WTC11 (cell line): ENCODE data around the gene ZNF775. TPM values are rescaled to one million over a fixed set of nuclear protein-coding genes. Genes with fewer than 3 reads are reported as not detected.

ENCODE experiments used
- ATAC-seq: fragments of 200-7000 bp; cut with Tn5 transposase; 2 replicates; pipeline ENCODE4 v1.10.0; 2021; ENCODE audit warnings: mild to moderate bottlenecking, moderate library complexity
- CTCF ChIA-PET: fragments of 300-600 bp; sonication (Branson Sonifier 250); formaldehyde crosslinking; loops from one replicate; lab custom pipeline; 2021; ENCODE audit warnings: antibody characterized with exemption; lab: Charles Lee
- POLR2A ChIA-PET: fragments of 350-600 bp; sonication (Branson Sonifier 250); formaldehyde crosslinking; loops from one replicate; lab custom pipeline; 2021; ENCODE audit warnings: antibody characterized with exemption; lab: Charles Lee
- DNase-seq: peaks from one replicate; pipeline ENCODE4 v3.0.0; 2021; ENCODE audit warnings: low spot score
- H3K27ac Mint-ChIP-seq: 2 replicates; pipeline ENCODE4 v1.8.0; 2021; ENCODE audit warnings: mixed read lengths
- H3K27me3 Mint-ChIP-seq: 2 replicates; pipeline ENCODE4 v1.8.0; 2021; ENCODE audit warnings: low read depth, mild to moderate bottlenecking, moderate library complexity, mixed read lengths
- H3K36me3 Mint-ChIP-seq: 2 replicates; pipeline ENCODE4 v1.8.0; 2021; ENCODE audit warnings: mixed read lengths
- H3K4me1 Mint-ChIP-seq: 2 replicates; pipeline ENCODE4 v1.8.0; 2022; ENCODE audit warnings: mixed read lengths
- H3K4me3 Mint-ChIP-seq: 2 replicates; pipeline ENCODE4 v1.8.0; 2021; ENCODE audit warnings: mild to moderate bottlenecking, moderate library complexity, mixed read lengths
- H3K9me3 Mint-ChIP-seq: 2 replicates; pipeline ENCODE4 v1.8.0; 2021; ENCODE audit warnings: mixed read lengths
- ATF3 ChIP-seq: sonication (generic); formaldehyde crosslinking; conservative IDR thresholded peaks from 2 replicates; pipeline ENCODE4 v1.8.1; 2022; ENCODE audit warnings: mild to moderate bottlenecking, missing genetic modification reagents
- CBFB ChIP-seq: sonication (generic); formaldehyde crosslinking; IDR thresholded peaks from 2 replicates; pipeline ENCODE4 v1.8.1; 2022; ENCODE audit warnings: mild to moderate bottlenecking, low read depth, missing genetic modification reagents
- ELF4 ChIP-seq: sonication (generic); formaldehyde crosslinking; IDR thresholded peaks from 2 replicates; pipeline ENCODE4 v1.8.1; 2022; ENCODE audit warnings: low read depth, mild to moderate bottlenecking, moderate library complexity, missing genetic modification reagents
- EMX1 ChIP-seq: fragments of 250-450 bp; sonication (Bioruptor Pico); IDR thresholded peaks from 2 replicates; pipeline ENCODE4 v1.8.0; 2021; ENCODE audit warnings: mild to moderate bottlenecking
- ESRRA ChIP-seq: sonication (generic); formaldehyde crosslinking; IDR thresholded peaks from 2 replicates; pipeline ENCODE4 v1.8.1; 2022; ENCODE audit warnings: mild to moderate bottlenecking, missing genetic modification reagents, borderline replicate concordance
- FOXP1 ChIP-seq: sonication (generic); formaldehyde crosslinking; IDR thresholded peaks from 2 replicates; pipeline ENCODE4 v1.8.0; 2022; ENCODE audit warnings: missing genetic modification reagents, mild to moderate bottlenecking, moderate library complexity, borderline replicate concordance
- GRHL2 ChIP-seq: fragments of 250-450 bp; sonication (Bioruptor Pico); IDR thresholded peaks from 2 replicates; pipeline ENCODE4 v1.8.0; 2022; ENCODE audit warnings: mild to moderate bottlenecking, moderate library complexity; ENCODE audit not compliant: insufficient replicate concordance, severe bottlenecking
- IRF2 ChIP-seq: sonication (generic); formaldehyde crosslinking; IDR thresholded peaks from 2 replicates; pipeline ENCODE4 v1.8.0; 2022; ENCODE audit warnings: low read depth, missing genetic modification reagents, borderline replicate concordance
- NFYB ChIP-seq: sonication (generic); formaldehyde crosslinking; conservative IDR thresholded peaks from 2 replicates; pipeline ENCODE4 v1.8.0; 2022; ENCODE audit warnings: low read depth, missing genetic modification reagents
- OVOL2 ChIP-seq: fragments of 250-450 bp; sonication (Bioruptor Pico); IDR thresholded peaks from 2 replicates; pipeline ENCODE4 v1.9.0; 2021; ENCODE audit warnings: mild to moderate bottlenecking, borderline replicate concordance
- PRRX2 ChIP-seq: fragments of 250-450 bp; sonication (Bioruptor Pico); IDR thresholded peaks from 2 replicates; pipeline ENCODE4 v1.8.0; 2021; ENCODE audit warnings: mild to moderate bottlenecking
- SMAD4 ChIP-seq: sonication (generic); formaldehyde crosslinking; IDR thresholded peaks from 2 replicates; pipeline ENCODE4 v1.8.0; 2022; ENCODE audit warnings: mild to moderate bottlenecking, missing genetic modification reagents
- SP1 ChIP-seq: sonication (generic); formaldehyde crosslinking; conservative IDR thresholded peaks from 2 replicates; pipeline ENCODE4 v1.8.1; 2022; ENCODE audit warnings: missing genetic modification reagents
- ZNF121 ChIP-seq: sonication (generic); formaldehyde crosslinking; IDR thresholded peaks from 2 replicates; pipeline ENCODE4 v1.8.0; 2023; ENCODE audit warnings: missing genetic modification reagents
- ZNF219 ChIP-seq: sonication (generic); formaldehyde crosslinking; IDR thresholded peaks from 2 replicates; pipeline ENCODE4 v1.8.0; 2023; ENCODE audit warnings: missing genetic modification reagents, mild to moderate bottlenecking, borderline replicate concordance
- ZNF317 ChIP-seq: sonication (generic); formaldehyde crosslinking; IDR thresholded peaks from 2 replicates; pipeline ENCODE4 v1.8.1; 2023; ENCODE audit warnings: low read depth, mild to moderate bottlenecking, moderate library complexity, missing genetic modification reagents, borderline replicate concordance
- total RNA-seq: library from RNA; stranded (reverse); gene quantifications from 3 replicates; pipeline ENCODE4 v1.2.3, GENCODE V29; 2021
- TF ChIP-seq, protein P1 (sequence below): fragments of 250-450 bp; sonication (Bioruptor Pico); IDR thresholded peaks from 2 replicates; pipeline ENCODE4 v1.9.0; 2021; ENCODE audit warnings: mild to moderate bottlenecking, borderline replicate concordance
- TF ChIP-seq, protein P2 (sequence below): sonication (generic); formaldehyde crosslinking; IDR thresholded peaks from 2 replicates; pipeline ENCODE4 v1.8.1; 2022; ENCODE audit warnings: missing genetic modification reagents, borderline replicate concordance
- TF ChIP-seq, protein P3 (sequence below): fragments of 250-450 bp; sonication (Bioruptor Pico); IDR thresholded peaks from 2 replicates; pipeline ENCODE4 v1.9.0; 2021; ENCODE audit warnings: mild to moderate bottlenecking
- TF ChIP-seq, protein P4 (sequence below): sonication (generic); formaldehyde crosslinking; IDR thresholded peaks from 2 replicates; pipeline ENCODE4 v1.8.1; 2023; ENCODE audit warnings: mild to moderate bottlenecking, missing genetic modification reagents

ZNF775 gene
- total RNA-seq, 1 experiment from 2014 or later: 25.4 TPM

GRCh38 chr7:150398965-150399320 is 19.8 kb downstream of the ZNF775 start:
- peak; percentile 5 for DNase-seq
- Mint-ChIP-seq H3K9me3 (no peaks in the 10 kb centered on the region), H3K4me3 (no peak overlapping the region), H3K27ac (peak overlapping the region; percentile 99), H3K27me3 (no peaks in the 10 kb centered on the region), H3K4me1 (peaks cover 83% of the 10 kb centered on the region), H3K36me3 (peaks cover 19% of the 10 kb centered on the region)
- ATAC-seq: no peak
- POLR2A ChIA-PET: interaction anchor here (0.6 to 1.4 kb wide), 2 partner anchors 12 to 15 kb away, joined by 3 read pairs; no protein-coding TSS in a partner anchor
- CTCF ChIA-PET: interaction anchor here (1.8 kb wide), 1 partner anchor 15 kb away, joined by 6 read pairs; no protein-coding TSS in a partner anchor
- TF ChIP-seq IRF2 (CRISPR knock-in tag) (no peak), SP1 (CRISPR knock-in tag) (no peak), ATF3 (CRISPR knock-in tag) (no peak), ESRRA (CRISPR knock-in tag) (no peak), SMAD4 (CRISPR knock-in tag) (no peak), ZNF317 (no peak), PRRX2 (CRISPR knock-in tag) (no peak), CBFB (CRISPR knock-in tag) (no peak), OVOL2 (CRISPR knock-in tag) (no peak)
- TF ChIP-seq, protein P1, sequence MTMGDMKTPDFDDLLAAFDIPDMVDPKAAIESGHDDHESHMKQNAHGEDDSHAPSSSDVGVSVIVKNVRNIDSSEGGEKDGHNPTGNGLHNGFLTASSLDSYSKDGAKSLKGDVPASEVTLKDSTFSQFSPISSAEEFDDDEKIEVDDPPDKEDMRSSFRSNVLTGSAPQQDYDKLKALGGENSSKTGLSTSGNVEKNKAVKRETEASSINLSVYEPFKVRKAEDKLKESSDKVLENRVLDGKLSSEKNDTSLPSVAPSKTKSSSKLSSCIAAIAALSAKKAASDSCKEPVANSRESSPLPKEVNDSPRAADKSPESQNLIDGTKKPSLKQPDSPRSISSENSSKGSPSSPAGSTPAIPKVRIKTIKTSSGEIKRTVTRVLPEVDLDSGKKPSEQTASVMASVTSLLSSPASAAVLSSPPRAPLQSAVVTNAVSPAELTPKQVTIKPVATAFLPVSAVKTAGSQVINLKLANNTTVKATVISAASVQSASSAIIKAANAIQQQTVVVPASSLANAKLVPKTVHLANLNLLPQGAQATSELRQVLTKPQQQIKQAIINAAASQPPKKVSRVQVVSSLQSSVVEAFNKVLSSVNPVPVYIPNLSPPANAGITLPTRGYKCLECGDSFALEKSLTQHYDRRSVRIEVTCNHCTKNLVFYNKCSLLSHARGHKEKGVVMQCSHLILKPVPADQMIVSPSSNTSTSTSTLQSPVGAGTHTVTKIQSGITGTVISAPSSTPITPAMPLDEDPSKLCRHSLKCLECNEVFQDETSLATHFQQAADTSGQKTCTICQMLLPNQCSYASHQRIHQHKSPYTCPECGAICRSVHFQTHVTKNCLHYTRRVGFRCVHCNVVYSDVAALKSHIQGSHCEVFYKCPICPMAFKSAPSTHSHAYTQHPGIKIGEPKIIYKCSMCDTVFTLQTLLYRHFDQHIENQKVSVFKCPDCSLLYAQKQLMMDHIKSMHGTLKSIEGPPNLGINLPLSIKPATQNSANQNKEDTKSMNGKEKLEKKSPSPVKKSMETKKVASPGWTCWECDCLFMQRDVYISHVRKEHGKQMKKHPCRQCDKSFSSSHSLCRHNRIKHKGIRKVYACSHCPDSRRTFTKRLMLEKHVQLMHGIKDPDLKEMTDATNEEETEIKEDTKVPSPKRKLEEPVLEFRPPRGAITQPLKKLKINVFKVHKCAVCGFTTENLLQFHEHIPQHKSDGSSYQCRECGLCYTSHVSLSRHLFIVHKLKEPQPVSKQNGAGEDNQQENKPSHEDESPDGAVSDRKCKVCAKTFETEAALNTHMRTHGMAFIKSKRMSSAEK (CRISPR knock-in tag): no peak
- TF ChIP-seq, protein P2, sequence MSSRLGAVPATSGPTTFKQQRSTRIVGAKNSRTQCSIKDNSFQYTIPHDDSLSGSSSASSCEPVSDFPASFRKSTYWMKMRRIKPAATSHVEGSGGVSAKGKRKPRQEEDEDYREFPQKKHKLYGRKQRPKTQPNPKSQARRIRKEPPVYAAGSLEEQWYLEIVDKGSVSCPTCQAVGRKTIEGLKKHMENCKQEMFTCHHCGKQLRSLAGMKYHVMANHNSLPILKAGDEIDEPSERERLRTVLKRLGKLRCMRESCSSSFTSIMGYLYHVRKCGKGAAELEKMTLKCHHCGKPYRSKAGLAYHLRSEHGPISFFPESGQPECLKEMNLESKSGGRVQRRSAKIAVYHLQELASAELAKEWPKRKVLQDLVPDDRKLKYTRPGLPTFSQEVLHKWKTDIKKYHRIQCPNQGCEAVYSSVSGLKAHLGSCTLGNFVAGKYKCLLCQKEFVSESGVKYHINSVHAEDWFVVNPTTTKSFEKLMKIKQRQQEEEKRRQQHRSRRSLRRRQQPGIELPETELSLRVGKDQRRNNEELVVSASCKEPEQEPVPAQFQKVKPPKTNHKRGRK: no peak

- DNase-seq: peak; percentile 30
- POLR2A ChIA-PET: interaction anchor here (0.6 to 1.4 kb wide), 4 partner anchors 13 to 44 kb away, joined by 3 to 4 read pairs (median 3); no protein-coding TSS in a partner anchor
- H3K27me3 Mint-ChIP-seq: no peaks in the 10 kb centered on the region
- peaks cover 19% of the 10 kb centered on the region for H3K36me3 Mint-ChIP-seq
- CTCF ChIA-PET: interaction anchor here (0.9 to 1.8 kb wide), 3 partner anchors 11 to 21 kb away, joined by 3 to 8 read pairs (median 6); no protein-coding TSS in a partner anchor
- TF ChIP-seq GRHL2 (no peak), ZNF121 (CRISPR knock-in tag) (no peak), ZNF219 (CRISPR knock-in tag) (no peak), ELF4 (CRISPR knock-in tag) (no peak), OVOL2 (CRISPR knock-in tag) (no peak), EMX1 (CRISPR knock-in tag) (no peak), FOXP1 (CRISPR knock-in tag) (no peak), NFYB (CRISPR knock-in tag) (no peak)
- TF ChIP-seq, protein P3, sequence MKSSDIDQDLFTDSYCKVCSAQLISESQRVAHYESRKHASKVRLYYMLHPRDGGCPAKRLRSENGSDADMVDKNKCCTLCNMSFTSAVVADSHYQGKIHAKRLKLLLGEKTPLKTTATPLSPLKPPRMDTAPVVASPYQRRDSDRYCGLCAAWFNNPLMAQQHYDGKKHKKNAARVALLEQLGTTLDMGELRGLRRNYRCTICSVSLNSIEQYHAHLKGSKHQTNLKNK (CRISPR knock-in tag): no peak
- TF ChIP-seq, protein P4, sequence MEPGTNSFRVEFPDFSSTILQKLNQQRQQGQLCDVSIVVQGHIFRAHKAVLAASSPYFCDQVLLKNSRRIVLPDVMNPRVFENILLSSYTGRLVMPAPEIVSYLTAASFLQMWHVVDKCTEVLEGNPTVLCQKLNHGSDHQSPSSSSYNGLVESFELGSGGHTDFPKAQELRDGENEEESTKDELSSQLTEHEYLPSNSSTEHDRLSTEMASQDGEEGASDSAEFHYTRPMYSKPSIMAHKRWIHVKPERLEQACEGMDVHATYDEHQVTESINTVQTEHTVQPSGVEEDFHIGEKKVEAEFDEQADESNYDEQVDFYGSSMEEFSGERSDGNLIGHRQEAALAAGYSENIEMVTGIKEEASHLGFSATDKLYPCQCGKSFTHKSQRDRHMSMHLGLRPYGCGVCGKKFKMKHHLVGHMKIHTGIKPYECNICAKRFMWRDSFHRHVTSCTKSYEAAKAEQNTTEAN (CRISPR knock-in tag): no peak
- TF ChIP-seq, all 79 proteins: peak for 0
- peaks cover 83% of the 10 kb centered on the region for H3K4me1 Mint-ChIP-seq
- H3K27ac Mint-ChIP-seq: peak overlapping the region; percentile 99
- 0 out of 2 replicates have a peak overlapping the region, but pooled peaks have one; percentile 8 for H3K4me3 Mint-ChIP-seq
- ATAC-seq: peak; percentile 8
- no peaks in the 10 kb centered on the region for H3K9me3 Mint-ChIP-seq
These were observed 20.4 kb downstream of the ZNF775 start for GRCh38 chr7:150399421-150400007.
